Dermis blood vessel endothelial cell (primary cell): ENCODE results near the gene MTG2. TPM values are rescaled to one million over a fixed set of nuclear protein-coding genes. Genes with fewer than 3 reads are reported as not detected.

ENCODE experiments used
- DNase-seq: peaks from one replicate; pipeline ENCODE4 v3.0.0; 2010
- total RNA-seq: library from RNA; depleted of rRNA; stranded (reverse); fragments of >200 nt; gene quantifications from 2 replicates; pipeline ENCODE4 v1.2.3, GENCODE V29; 2014

MTG2 gene
- total RNA-seq, 1 donor from 2014 or later: 26.7 TPM

- no peak for DNase-seq
Measured at GRCh38 chr20:62222266-62222850, 39.5 kb downstream of the MTG2 start.

- DNase-seq: no peak
Measured at GRCh38 chr20:62222972-62223371, 40.1 kb downstream of the MTG2 start.

- DNase-seq: no peak
Measured at GRCh38 chr20:62223571-62223970, 40.7 kb downstream of the MTG2 start.

- DNase-seq: no peak
Measured at GRCh38 chr20:62224113-62224855, 41.5 kb downstream of the MTG2 start.

GRCh38 chr20:62225026-62225425 lies 42.2 kb downstream of the MTG2 start:
- no peak for DNase-seq

GRCh38 chr20:62225820-62226635 lies 43.2 kb downstream of the MTG2 start:
- DNase-seq: no peak

GRCh38 chr20:62226707-62227590 lies 44.1 kb downstream of the MTG2 start:
- DNase-seq: no peak

- no peak for DNase-seq
Measured at GRCh38 chr20:62227591-62227976, 44.8 kb downstream of the MTG2 start.

- no peak for DNase-seq
Measured at GRCh38 chr20:62227977-62228958, 45.4 kb downstream of the MTG2 start.

- DNase-seq: no peak
Measured at GRCh38 chr20:62228982-62229545, 46.2 kb downstream of the MTG2 start.

- no peak for DNase-seq
Measured at GRCh38 chr20:62229667-62230066, 46.8 kb downstream of the MTG2 start.

- no peak for DNase-seq
Measured at GRCh38 chr20:62230276-62230675, 47.4 kb downstream of the MTG2 start.

GRCh38 chr20:62230696-62231095 lies 47.9 kb downstream of the MTG2 start:
- no peak for DNase-seq

GRCh38 chr20:62231292-62231691 lies 48.5 kb downstream of the MTG2 start:
- DNase-seq: no peak

- DNase-seq: no peak
Measured at GRCh38 chr20:62232194-62232593, 49.4 kb downstream of the MTG2 start.

GRCh38 chr20:62232770-62233645 lies 50.2 kb downstream of the MTG2 start:
- DNase-seq: no peak

GRCh38 chr20:62233684-62234083 lies 50.9 kb downstream of the MTG2 start:
- DNase-seq: no peak

- DNase-seq: no peak
Measured at GRCh38 chr20:62234339-62234738, 51.5 kb downstream of the MTG2 start.

- no peak for DNase-seq
Measured at GRCh38 chr20:62235001-62235776, 52.4 kb downstream of the MTG2 start.
